ENCODE data around the gene OR52R1. TPM values are rescaled to one million over a fixed set of nuclear protein-coding genes. Genes with fewer than 3 reads are reported as not detected.

OR52R1 gene
- total RNA-seq, 1 experiment from 2014 or later = not detected

- intact Hi-C loops (cut with micrococcal nuclease; ENCODE audit: unreplicated experiment) = no loop called here
- Mint-ChIP-seq H3K36me3 (ENCODE audit: insufficient read depth, unreplicated experiment) (no peaks in the 10 kb centered on the region), H3K4me1 (ENCODE audit: low read depth, unreplicated experiment) (peaks cover 31% of the 10 kb centered on the region), H3K9me3 (ENCODE audit: low read depth, unreplicated experiment) (no peaks in the 10 kb centered on the region), H3K4me3 (ENCODE audit: low read depth, unreplicated experiment) (no peak overlapping the region), H3K27ac (ENCODE audit: unreplicated experiment) (no peak overlapping the region), H3K27me3 (ENCODE audit: unreplicated experiment) (no peaks in the 10 kb centered on the region)
- TF ChIP-seq CTCF (IDR thresholded peaks at IDR 0.05; ENCODE audit: unreplicated experiment) = no peak
- BruUV-seq (replicated peaks) = no TSS peak
- no peak for DNase-seq
- CTCF ChIA-PET = no interaction called here
Measured at GRCh38 chr11:4797206-4797605, 7.0 kb downstream of the OR52R1 start.

- intact Hi-C loops (cut with micrococcal nuclease; ENCODE audit: unreplicated experiment) = no loop called here
- no TSS peak for BruUV-seq (replicated peaks)
Measured at GRCh38 chr11:4782454-4782853, 21.7 kb downstream of the OR52R1 start.

GRCh38 chr11:4769838-4770237 is 34.3 kb downstream of the OR52R1 start, which contains the start of gene OR51F1:
OR51F1 (minus strand) TSS chr11:4769938; CDS start chr11:4769938, 0 bp downstream.
- no peaks in the 10 kb centered on the region for H3K4me1 Mint-ChIP-seq (ENCODE audit: low read depth, unreplicated experiment)
- no peak within 1 kb of the TSS for H3K4me3 Mint-ChIP-seq (ENCODE audit: low read depth, unreplicated experiment)
- no peaks in the 10 kb centered on the region for H3K27me3 Mint-ChIP-seq (ENCODE audit: unreplicated experiment)
- H3K27ac Mint-ChIP-seq (ENCODE audit: unreplicated experiment) = no peak within 1 kb of the TSS
- intact Hi-C loops (cut with micrococcal nuclease; ENCODE audit: unreplicated experiment) = no loop called here
- CTCF ChIA-PET = no interaction called here
- H3K9me3 Mint-ChIP-seq (ENCODE audit: low read depth, unreplicated experiment) = peaks cover 2% of the 10 kb centered on the region
- no peak for TF ChIP-seq CTCF (IDR thresholded peaks at IDR 0.05; ENCODE audit: unreplicated experiment)
- DNase-seq = no peak
- no peaks in the 10 kb centered on the region for H3K36me3 Mint-ChIP-seq (ENCODE audit: insufficient read depth, unreplicated experiment)
- BruUV-seq (replicated peaks) = no TSS peak

More at GRCh38 chr11:4782454-4782853, 21.7 kb downstream of the OR52R1 start:
- H3K4me1 Mint-ChIP-seq (ENCODE audit: low read depth, unreplicated experiment) = no peaks in the 10 kb centered on the region
- no peak for TF ChIP-seq CTCF (IDR thresholded peaks at IDR 0.05; ENCODE audit: unreplicated experiment)
- peaks cover 5% of the 10 kb centered on the region for H3K9me3 Mint-ChIP-seq (ENCODE audit: low read depth, unreplicated experiment)
- no peak overlapping the region for H3K4me3 Mint-ChIP-seq (ENCODE audit: low read depth, unreplicated experiment)
- peaks cover 23% of the 10 kb centered on the region for H3K27me3 Mint-ChIP-seq (ENCODE audit: unreplicated experiment)
- DNase-seq = no peak
- H3K27ac Mint-ChIP-seq (ENCODE audit: unreplicated experiment) = no peak overlapping the region
- CTCF ChIA-PET = no interaction called here
- H3K36me3 Mint-ChIP-seq (ENCODE audit: insufficient read depth, unreplicated experiment) = no peaks in the 10 kb centered on the region

DNA sequence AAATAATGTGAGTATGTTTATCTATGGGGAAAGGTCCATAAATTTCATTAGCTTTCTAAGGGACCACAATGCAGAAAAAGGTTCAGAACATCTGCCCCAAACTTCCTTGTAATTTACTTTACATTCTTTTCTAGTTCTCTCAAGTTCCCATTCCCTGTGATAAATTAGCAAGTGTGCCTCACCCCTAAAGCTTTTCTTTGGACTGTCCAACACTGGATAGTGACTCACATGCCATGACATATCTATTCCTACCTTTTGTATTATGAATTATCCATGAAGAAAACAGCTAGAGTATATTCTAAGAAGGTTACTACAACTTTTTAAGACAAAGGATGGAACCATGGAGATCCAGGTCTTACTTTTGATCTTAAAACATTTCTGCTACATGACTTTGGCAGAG is 36.1 kb downstream of the OR52R1 start:
- Mint-ChIP-seq H3K4me3 (ENCODE audit: low read depth, unreplicated experiment) (no peak overlapping the region), H3K9me3 (ENCODE audit: low read depth, unreplicated experiment) (peaks cover 2% of the 10 kb centered on the region), H3K27me3 (ENCODE audit: unreplicated experiment) (no peaks in the 10 kb centered on the region), H3K36me3 (ENCODE audit: insufficient read depth, unreplicated experiment) (no peaks in the 10 kb centered on the region), H3K27ac (ENCODE audit: unreplicated experiment) (no peak overlapping the region), H3K4me1 (ENCODE audit: low read depth, unreplicated experiment) (no peaks in the 10 kb centered on the region)
- no peak for TF ChIP-seq CTCF (IDR thresholded peaks at IDR 0.05; ENCODE audit: unreplicated experiment)
- DNase-seq = no peak
- no TSS peak for BruUV-seq (replicated peaks)
- CTCF ChIA-PET = no interaction called here
- intact Hi-C loops (cut with micrococcal nuclease; ENCODE audit: unreplicated experiment) = no loop called here
